HG03060 (cell line): ENCODE results near the gene MDC1.

ENCODE experiments used
- ATAC-seq: cut with Tn5 transposase; IDR thresholded peaks from one replicate; pipeline ENCODE4 v1.9.1; 2021; ENCODE audit warnings: low read depth, moderate number of reproducible peaks; ENCODE audit not compliant: unreplicated experiment

Gene MDC1

DNA sequence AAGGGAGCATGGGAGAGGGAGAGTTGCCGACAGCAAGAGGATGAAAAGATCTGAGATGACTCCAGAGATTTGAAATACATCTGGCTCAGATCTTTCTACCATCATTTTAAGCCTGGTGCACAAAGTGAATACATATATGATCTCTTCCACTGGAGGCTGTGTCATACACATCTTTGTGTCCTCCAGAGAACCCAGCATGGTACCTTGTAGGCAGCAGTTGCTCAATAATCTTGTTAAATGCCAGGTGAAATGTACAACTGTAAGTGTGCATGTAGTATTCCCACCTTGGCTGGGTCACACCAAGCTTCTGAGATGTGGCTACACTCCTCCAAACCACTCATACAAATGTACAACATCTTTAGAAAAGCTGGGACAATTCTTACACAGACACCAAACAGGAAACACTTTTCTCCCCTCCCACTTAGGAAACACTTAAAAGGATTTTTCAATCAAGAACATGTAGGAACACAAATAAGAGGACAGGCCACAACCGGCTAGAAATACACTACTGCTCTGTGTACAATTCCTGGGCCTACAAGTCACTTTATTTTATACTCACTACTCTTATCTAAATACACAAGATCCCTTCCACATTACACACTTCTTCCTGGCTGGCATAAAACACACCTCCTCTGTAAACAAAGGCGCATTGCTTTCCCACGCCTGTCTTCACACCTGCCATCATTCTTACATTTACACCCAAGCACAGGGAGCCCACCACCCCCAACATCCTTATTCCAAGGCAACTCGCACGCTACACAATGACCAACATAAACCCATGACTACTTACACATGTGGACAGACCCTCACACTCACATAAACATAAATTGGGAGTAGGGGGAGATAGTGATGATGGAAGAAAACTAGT lies 31.1 kb upstream of the MDC1 start:
- no peak for ATAC-seq

GRCh38 chr6:30747300-30747687 lies 30.2 kb upstream of the MDC1 start:
- ATAC-seq: no peak

DNA sequence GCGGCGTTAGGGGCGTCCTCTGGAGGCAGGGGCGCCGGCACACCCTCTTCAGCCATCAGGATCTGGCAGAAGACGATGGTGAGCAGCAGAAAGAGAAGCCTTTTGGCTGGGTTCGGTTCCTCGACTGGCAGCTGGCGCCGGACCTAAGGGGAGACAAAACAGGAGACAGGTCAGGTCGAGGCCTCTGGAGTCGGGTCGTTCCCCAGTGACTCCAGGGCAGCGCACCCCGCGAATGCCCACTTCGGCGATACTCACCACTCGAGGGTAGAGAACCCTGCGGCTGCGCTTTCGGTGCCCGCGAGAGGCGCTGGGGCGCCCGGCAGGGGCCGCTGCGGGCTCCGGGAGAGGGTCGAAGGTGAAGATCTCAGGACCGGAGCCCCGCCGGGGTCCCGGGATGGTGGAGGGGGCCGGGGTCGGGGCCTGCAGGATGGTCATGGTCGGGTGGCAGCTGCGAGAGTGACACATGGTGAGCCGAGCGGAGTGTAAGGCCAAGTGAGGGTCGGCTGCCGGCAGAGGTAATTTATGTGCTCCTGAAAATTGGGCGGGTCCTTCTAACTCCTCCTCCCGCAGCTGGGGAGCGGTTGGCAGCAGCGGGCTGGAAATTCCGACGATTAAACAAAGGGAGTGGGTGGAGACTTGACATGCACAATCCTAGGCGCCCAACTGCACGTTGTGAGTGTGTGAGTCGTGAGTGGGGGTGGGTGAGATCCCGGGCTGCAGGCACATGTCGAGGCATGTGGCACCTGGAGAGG lies 27.1 kb upstream of the MDC1 start, which contains the start of gene IER3:
Gene IER3 (minus strand): TSS at position 494 of the 752 bp plus-strand sequence. CDS start 29 bp downstream, at position 465.
- no peak for ATAC-seq

GRCh38 chr6:30743099-30744053 lies 26.3 kb upstream of the MDC1 start:
- no peak for ATAC-seq

GRCh38 chr6:30742316-30743098 lies 25.4 kb upstream of the MDC1 start, which contains the start of gene FLOT1:
Gene FLOT1, minus strand, starts transcription at chr6:30742687. Its CDS starts 498 bp downstream, at chr6:30742189.
- ATAC-seq: no peak

- ATAC-seq: no peak
Measured at GRCh38 chr6:30741789-30742315, 24.8 kb upstream of the MDC1 start.

DNA sequence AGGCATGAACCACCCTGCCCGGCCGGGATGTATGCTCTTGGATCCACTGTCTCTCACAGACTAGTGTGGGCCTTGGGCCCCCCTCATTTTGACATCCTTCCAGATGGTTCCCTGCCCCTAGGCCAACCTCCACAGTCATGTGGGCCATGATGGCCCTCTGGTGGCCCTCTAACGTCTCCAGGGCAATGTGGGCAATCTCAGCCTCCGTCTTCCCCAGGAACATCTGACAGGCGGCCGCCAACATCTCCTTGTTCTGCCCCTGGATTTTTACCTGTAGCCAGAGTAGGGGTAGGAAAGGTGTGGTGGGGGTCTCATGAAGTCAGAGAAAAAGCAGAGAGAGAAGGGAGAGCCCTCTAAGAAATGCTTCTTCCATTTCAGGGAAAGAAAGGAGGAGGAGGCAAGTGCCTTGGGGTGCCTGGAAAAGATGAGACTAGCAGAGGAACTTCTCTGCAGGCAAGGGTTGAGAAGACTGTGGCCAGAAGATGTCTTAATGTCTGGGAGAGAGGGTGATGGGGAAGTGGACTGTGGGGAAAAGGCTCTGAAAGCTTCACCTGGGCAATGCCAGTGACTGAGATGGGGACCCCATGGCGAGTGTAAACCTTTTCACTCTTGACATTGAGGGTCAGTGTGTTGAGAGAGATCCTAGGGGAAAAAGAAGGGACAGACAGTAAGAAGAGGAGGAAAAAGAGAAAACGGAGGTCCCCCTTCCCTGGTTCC lies 24.1 kb upstream of the MDC1 start:
- no peak for ATAC-seq

- ATAC-seq: no peak
Measured at GRCh38 chr6:30740540-30740870, 23.4 kb upstream of the MDC1 start.

GRCh38 chr6:30738532-30738931 lies 21.5 kb upstream of the MDC1 start:
- no peak for ATAC-seq

- no peak for ATAC-seq
Measured at GRCh38 chr6:30735668-30736314, 18.7 kb upstream of the MDC1 start.

- ATAC-seq: no peak
Measured at GRCh38 chr6:30732237-30732943, 15.3 kb upstream of the MDC1 start.

GRCh38 chr6:30730601-30731435 lies 13.7 kb upstream of the MDC1 start:
- ATAC-seq: no peak

GRCh38 chr6:30727920-30728553 lies 11.0 kb upstream of the MDC1 start:
- no peak for ATAC-seq

DNA sequence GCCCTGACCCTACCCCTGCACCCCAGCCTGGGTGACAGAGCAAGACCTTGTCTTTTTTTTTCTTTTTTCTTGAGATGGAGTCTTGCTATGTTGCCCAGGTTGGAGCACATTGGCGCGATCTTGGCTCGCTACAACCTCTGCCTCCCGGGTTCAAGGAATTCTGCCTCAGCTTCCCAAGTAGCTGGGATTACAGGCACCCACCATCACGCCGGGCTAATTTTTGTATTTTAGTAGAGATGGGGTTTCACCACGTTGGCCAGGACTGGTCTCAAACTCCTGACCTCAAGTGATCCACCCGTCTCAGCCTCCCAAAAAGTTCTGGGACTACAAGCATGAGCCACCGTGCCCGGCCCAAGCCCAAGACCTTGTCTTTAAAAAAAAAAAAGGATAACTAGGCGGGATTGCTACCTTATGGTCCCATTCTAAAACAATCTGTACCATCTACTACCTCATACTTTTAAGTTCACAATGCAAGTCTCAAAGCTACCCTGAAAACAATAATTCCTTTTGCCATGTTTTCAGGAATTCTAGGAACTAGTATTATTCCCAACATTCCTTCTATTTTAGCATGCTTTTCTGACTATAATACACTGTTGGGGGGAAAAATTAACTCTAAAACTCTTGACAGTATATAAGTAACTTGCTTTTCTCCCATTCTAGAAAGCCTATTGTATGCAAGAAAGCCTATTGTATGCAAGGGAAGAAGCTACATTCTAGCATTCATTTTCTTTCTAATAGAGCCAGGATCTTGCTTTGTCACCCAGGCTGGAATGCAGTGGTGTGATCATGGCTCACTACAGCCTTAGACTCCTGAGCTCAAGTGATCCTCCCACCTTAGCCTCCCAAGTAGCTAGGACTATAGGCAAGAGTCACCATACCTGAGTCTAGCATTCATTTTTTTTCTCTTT lies 9.7 kb upstream of the MDC1 start:
- ATAC-seq: no peak

- ATAC-seq: no peak
Measured at GRCh38 chr6:30725713-30726505, 8.8 kb upstream of the MDC1 start.
